ENCODE results near the gene TBX2. TPM values are rescaled to one million over a fixed set of nuclear protein-coding genes. Genes with fewer than 3 reads are reported as not detected.

TBX2 gene
- total RNA-seq, 4 donors from 2014 or later: 19.0 to 33.6 (median 22.8) TPM

DNA sequence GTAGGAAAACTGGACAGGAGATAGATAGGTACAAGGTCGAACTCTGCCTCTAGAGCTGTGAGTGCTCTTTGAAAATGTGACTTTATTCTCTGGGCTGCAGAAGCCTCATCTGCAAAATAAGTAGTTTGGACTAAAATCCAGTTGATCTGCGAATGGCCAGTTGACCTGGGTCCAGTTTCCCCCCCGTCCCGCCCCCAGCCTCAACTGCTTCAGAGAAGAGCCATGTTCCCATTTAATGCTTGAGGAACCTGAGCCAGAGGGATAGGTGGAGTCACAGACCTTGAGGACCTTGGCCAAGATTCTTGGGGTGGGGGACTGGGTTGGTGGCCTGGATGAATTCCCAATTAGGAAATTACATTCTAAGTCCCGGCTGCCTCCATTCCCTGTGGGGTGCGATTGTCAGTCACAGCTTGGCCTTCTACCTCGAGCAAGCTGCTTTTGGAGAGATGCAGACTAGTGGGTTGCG lies 14.1 kb downstream of the TBX2 start:
- Histone ChIP-seq H3K4me3 (peak overlapping the region in 1 of 2 donors; percentile 72), H3K36me3 (no peaks in the 10 kb centered on the region), H3K27ac (peak overlapping the region in 3 of 4 donors; percentile 90 to 94 (median 94)), H3K27me3 (peaks cover 17% of the 10 kb centered on the region), H3K9me3 (no peaks in the 10 kb centered on the region), H3K4me1 (peaks cover 0 to 76% (median 40%) of the 10 kb centered on the region in 3 donors)
- 91% methylated on average over 3 of the region's 8 CpGs; no CpG with 5 or more reads in 1 of the 2 donors for WGBS, 2 donors (ENCODE audit: low coverage in 1 of 2)
- ATAC-seq: no peak
- TF ChIP-seq POLR2AphosphoS5 (IDR thresholded peaks at IDR 0.05) (no peak), POLR2A (IDR thresholded peaks at IDR 0.05) (no peak), EP300 (IDR thresholded peaks at IDR 0.05) (no peak)
- TF ChIP-seq, protein P1, sequence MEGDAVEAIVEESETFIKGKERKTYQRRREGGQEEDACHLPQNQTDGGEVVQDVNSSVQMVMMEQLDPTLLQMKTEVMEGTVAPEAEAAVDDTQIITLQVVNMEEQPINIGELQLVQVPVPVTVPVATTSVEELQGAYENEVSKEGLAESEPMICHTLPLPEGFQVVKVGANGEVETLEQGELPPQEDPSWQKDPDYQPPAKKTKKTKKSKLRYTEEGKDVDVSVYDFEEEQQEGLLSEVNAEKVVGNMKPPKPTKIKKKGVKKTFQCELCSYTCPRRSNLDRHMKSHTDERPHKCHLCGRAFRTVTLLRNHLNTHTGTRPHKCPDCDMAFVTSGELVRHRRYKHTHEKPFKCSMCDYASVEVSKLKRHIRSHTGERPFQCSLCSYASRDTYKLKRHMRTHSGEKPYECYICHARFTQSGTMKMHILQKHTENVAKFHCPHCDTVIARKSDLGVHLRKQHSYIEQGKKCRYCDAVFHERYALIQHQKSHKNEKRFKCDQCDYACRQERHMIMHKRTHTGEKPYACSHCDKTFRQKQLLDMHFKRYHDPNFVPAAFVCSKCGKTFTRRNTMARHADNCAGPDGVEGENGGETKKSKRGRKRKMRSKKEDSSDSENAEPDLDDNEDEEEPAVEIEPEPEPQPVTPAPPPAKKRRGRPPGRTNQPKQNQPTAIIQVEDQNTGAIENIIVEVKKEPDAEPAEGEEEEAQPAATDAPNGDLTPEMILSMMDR (IDR thresholded peaks at IDR 0.05): no peak

DNA sequence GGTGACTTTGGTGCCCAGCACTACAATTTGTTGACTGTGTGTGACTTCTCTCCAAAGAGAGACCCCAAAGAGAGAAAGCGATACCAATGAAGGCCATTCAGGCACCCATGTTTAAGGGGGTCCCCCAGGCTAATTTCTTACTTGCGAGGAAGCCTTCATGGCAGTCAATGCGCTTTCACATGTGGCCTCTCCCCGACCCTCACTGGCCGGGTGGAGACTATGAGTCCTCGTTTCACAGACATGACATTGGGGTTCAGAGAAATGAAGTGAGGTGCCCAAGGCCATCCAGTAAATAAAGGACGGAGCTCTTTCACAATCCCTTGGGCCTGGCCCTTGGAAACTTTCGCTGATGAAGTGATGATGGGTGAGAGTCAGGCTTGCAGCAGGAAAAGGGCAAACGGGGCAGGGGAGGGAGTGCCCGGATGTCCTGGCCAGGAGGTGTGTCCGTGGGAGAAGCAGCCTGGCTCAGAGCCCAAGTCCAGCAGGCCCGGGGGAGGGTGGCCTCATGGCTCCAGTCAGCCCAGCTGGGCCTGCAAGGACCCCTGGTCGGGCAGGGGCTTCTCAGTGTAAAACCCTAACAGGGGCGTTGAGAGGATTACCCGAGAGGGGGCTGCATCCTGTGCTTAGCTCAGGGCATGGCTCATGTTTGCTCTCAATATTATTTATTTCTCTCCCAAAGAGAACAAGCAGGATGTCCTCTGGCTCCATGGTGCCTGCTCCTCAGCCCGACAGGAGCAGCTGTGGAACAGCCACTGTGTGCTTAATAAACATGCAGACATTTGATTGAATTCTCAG lies 14.7 kb downstream of the TBX2 start:
- Histone ChIP-seq H3K4me3 (no peak overlapping the region), H3K9me3 (no peaks in the 10 kb centered on the region), H3K27me3 (peaks cover 17% of the 10 kb centered on the region), H3K36me3 (no peaks in the 10 kb centered on the region), H3K27ac (peak overlapping the region in 3 of 4 donors; percentile 49 to 94 (median 94)), H3K4me1 (peaks cover 0 to 70% (median 38%) of the 10 kb centered on the region in 3 donors)
- 45 to 67% methylated on average over 4 to 7 of the region's 16 CpGs for WGBS, 2 donors (ENCODE audit: low coverage in 1 of 2)
- TF ChIP-seq POLR2A (IDR thresholded peaks at IDR 0.05) (no peak), EP300 (IDR thresholded peaks at IDR 0.05) (no peak), POLR2AphosphoS5 (IDR thresholded peaks at IDR 0.05) (no peak)
- TF ChIP-seq, protein P1 (IDR thresholded peaks at IDR 0.05): no peak
- no peak for ATAC-seq

DNA sequence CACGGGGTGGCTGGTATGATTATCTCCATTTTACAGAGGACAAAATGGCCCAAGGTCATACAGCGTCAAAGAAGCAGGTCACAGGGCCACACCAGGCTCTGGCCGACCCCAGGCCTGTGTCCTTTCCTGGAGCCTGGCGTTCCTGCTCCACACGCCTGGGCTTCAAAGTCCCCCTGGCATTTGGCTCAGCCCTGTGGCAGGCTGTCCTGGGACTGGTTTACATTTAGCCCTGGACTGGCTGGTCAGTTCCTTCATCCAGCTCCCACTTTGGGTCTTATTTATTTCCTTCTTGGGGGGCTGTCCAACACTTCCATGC lies 15.3 kb downstream of the TBX2 start:
- Histone ChIP-seq H3K4me3 (no peak overlapping the region), H3K27ac (peak overlapping the region in 3 of 4 donors; percentile 49 to 94 (median 94)), H3K27me3 (peaks cover 15% of the 10 kb centered on the region), H3K4me1 (peaks cover 0 to 66% (median 34%) of the 10 kb centered on the region in 3 donors), H3K36me3 (no peaks in the 10 kb centered on the region), H3K9me3 (no peaks in the 10 kb centered on the region)
- WGBS, 2 donors (ENCODE audit: low coverage in 1 of 2): 93% methylated on average over 5 of the region's 5 CpGs; no CpG with 5 or more reads in 1 of the 2 donors
- TF ChIP-seq, protein P1 (IDR thresholded peaks at IDR 0.05): no peak
- TF ChIP-seq POLR2A (IDR thresholded peaks at IDR 0.05) (no peak), EP300 (IDR thresholded peaks at IDR 0.05) (no peak), POLR2AphosphoS5 (IDR thresholded peaks at IDR 0.05) (no peak)
- ATAC-seq: no peak

DNA sequence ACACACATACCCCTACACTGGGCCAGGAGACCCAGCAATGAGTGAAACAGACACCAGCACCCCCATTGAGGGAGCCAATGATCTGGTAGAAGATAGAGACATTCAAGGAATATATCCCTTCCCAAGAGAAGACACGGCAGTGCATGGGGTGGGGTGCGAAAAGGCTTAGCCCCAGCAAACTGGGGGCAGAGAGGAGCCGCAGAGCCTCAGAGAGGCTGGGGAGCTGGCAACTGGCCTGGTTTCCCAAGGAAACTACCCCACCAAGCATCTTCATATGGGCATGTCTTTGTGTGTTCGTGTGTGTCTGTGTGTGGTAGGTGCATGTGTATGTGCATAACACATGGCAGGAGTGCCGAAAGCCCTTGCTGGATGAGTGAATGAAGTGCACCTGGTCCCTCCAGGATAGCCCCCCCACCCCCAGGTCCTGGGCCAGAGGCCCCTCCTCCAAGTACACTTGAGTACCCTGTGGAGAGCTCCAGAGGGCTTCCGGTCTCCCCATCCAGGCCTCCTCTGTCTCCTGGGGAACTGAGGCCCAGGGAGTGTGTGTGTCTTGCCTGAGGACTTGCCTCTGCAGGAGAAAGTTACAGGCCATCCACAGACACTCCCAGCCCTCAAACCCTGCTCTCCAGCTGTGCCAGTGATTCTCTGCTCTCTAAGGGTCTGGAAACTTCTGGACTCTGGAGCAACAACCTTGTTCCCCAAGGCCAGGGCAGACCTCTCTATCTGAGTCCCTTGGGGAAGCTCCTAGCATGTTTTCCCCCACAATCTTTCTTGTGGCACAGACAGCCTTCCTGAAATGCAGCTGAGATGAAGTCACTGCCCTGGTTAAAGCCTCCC lies 15.9 kb downstream of the TBX2 start:
- peaks cover 0 to 59% (median 28%) of the 10 kb centered on the region in 3 donors for H3K4me1 ChIP-seq
- H3K4me3 ChIP-seq: no peak overlapping the region
- peak overlapping the region in 3 of 4 donors; percentile 83 to 94 (median 94) for H3K27ac ChIP-seq
- no peak for TF ChIP-seq POLR2AphosphoS5 (IDR thresholded peaks at IDR 0.05)
- TF ChIP-seq EP300 (IDR thresholded peaks at IDR 0.05): no peak
- TF ChIP-seq, protein P1 (IDR thresholded peaks at IDR 0.05): no peak
- no peak for TF ChIP-seq POLR2A (IDR thresholded peaks at IDR 0.05)
- H3K9me3 ChIP-seq: no peaks in the 10 kb centered on the region
- no peaks in the 10 kb centered on the region for H3K36me3 ChIP-seq
- 95 to 100% methylated on average over 3 to 4 of the region's 6 CpGs for WGBS, 2 donors (ENCODE audit: low coverage in 1 of 2)
- no peak for ATAC-seq
- H3K27me3 ChIP-seq: peaks cover 9% of the 10 kb centered on the region
